ENCODE measurements around the gene POU5F1. TPM values are rescaled to one million over a fixed set of nuclear protein-coding genes. Genes with fewer than 3 reads are reported as not detected.

The POU5F1 gene
- total and polyA plus RNA-seq, 2 donors (not counting 1 experiment from before 2014, with no cell fraction given) = under 0.01 TPM; not detected in 1

- Histone ChIP-seq H3K4me1 (ENCODE audit: control insufficient read depth, extremely low read depth, insufficient read depth, low read length) (peaks cover 15% of the 10 kb centered on the region), H3K4me3 (replicated peaks in 1 of 4; ENCODE audit: control extremely low read depth in 1 of 4, insufficient read depth in 1 of 4, low read depth in 3 of 4, low read length in 4 of 4) (no peak overlapping the region), H3K9me3 (ENCODE audit: control insufficient read depth, insufficient read depth, low read depth, low read length) (no peaks in the 10 kb centered on the region), H3K9ac (ENCODE audit: insufficient read depth, low read length) (no peak overlapping the region), H3K27me3 (ENCODE audit: control insufficient read depth, insufficient read depth, low read length) (peaks cover under 1% of the 10 kb centered on the region), H3K4me2 (ENCODE audit: extremely low read depth, insufficient read depth, low read length) (no peak overlapping the region), H4K20me1 (ENCODE audit: control insufficient read depth, extremely low read depth, insufficient read depth, low read length) (no peaks in the 10 kb centered on the region), H3K79me2 (ENCODE audit: control insufficient read depth, insufficient read depth, low read length) (no peaks in the 10 kb centered on the region), H2AFZ (ENCODE audit: low read length) (no peak overlapping the region), H3K27ac (ENCODE audit: insufficient read depth, low read length) (no peak overlapping the region), H3K36me3 (ENCODE audit: control insufficient read depth, insufficient read depth, low read length) (no peaks in the 10 kb centered on the region)
- no peak for TF ChIP-seq CTCF (conservative IDR thresholded peaks at IDR 0.05 in 1 of 2, IDR thresholded peaks at IDR 0.05 in 1 of 2; ENCODE audit: low read depth in 1 of 2, low read length in 2 of 2)
- no peak for TF ChIP-seq EZH2 (IDR thresholded peaks at IDR 0.05; ENCODE audit: low read length, missing control alignments)
- no peak for DNase-seq (ENCODE audit: low read depth in 2 of 2)
Measured at GRCh38 chr6:31121131-31121790, 49.2 kb downstream of the POU5F1 start.

- Histone ChIP-seq H3K4me3 (replicated peaks in 1 of 4; ENCODE audit: control extremely low read depth in 1 of 4, insufficient read depth in 1 of 4, low read depth in 3 of 4, low read length in 4 of 4) (no peak within 1 kb of the TSS), H2AFZ (ENCODE audit: low read length) (no peak within 1 kb of the TSS), H3K27ac (ENCODE audit: insufficient read depth, low read length) (no peak within 1 kb of the TSS), H3K4me1 (ENCODE audit: control insufficient read depth, extremely low read depth, insufficient read depth, low read length) (peaks cover 14% of the 10 kb centered on the region), H3K4me2 (ENCODE audit: extremely low read depth, insufficient read depth, low read length) (no peak within 1 kb of the TSS), H3K9me3 (ENCODE audit: control insufficient read depth, insufficient read depth, low read depth, low read length) (no peaks in the 10 kb centered on the region), H4K20me1 (ENCODE audit: control insufficient read depth, extremely low read depth, insufficient read depth, low read length) (no peaks in the 10 kb centered on the region), H3K27me3 (ENCODE audit: control insufficient read depth, insufficient read depth, low read length) (no peaks in the 10 kb centered on the region), H3K36me3 (ENCODE audit: control insufficient read depth, insufficient read depth, low read length) (no peaks in the 10 kb centered on the region), H3K9ac (ENCODE audit: insufficient read depth, low read length) (no peak within 1 kb of the TSS), H3K79me2 (ENCODE audit: control insufficient read depth, insufficient read depth, low read length) (no peaks in the 10 kb centered on the region)
- TF ChIP-seq EZH2 (IDR thresholded peaks at IDR 0.05; ENCODE audit: low read length, missing control alignments) (no peak), CTCF (conservative IDR thresholded peaks at IDR 0.05 in 1 of 2, IDR thresholded peaks at IDR 0.05 in 1 of 2; ENCODE audit: low read depth in 1 of 2, low read length in 2 of 2) (no peak)
- no peak for DNase-seq (ENCODE audit: low read depth in 2 of 2)
Measured at GRCh38 chr6:31120151-31120915, 50.1 kb downstream of the POU5F1 start, which contains the start of gene CDSN. Gene CDSN (minus strand): TSS chr6:31120446. CDS start chr6:31120419, 27 bp downstream.

GRCh38 chr6:31118178-31118577 lies 52.3 kb downstream of the POU5F1 start:
- Histone ChIP-seq H4K20me1 (ENCODE audit: control insufficient read depth, extremely low read depth, insufficient read depth, low read length) (no peaks in the 10 kb centered on the region), H3K4me2 (ENCODE audit: extremely low read depth, insufficient read depth, low read length) (no peak overlapping the region), H3K4me1 (ENCODE audit: control insufficient read depth, extremely low read depth, insufficient read depth, low read length) (peaks cover 29% of the 10 kb centered on the region), H3K9ac (ENCODE audit: insufficient read depth, low read length) (no peak overlapping the region), H3K27me3 (ENCODE audit: control insufficient read depth, insufficient read depth, low read length) (no peaks in the 10 kb centered on the region), H3K27ac (ENCODE audit: insufficient read depth, low read length) (no peak overlapping the region), H3K36me3 (ENCODE audit: control insufficient read depth, insufficient read depth, low read length) (no peaks in the 10 kb centered on the region), H3K79me2 (ENCODE audit: control insufficient read depth, insufficient read depth, low read length) (no peaks in the 10 kb centered on the region), H3K4me3 (replicated peaks in 1 of 4; ENCODE audit: control extremely low read depth in 1 of 4, insufficient read depth in 1 of 4, low read depth in 3 of 4, low read length in 4 of 4) (no peak overlapping the region), H2AFZ (ENCODE audit: low read length) (no peak overlapping the region), H3K9me3 (ENCODE audit: control insufficient read depth, insufficient read depth, low read depth, low read length) (no peaks in the 10 kb centered on the region)
- TF ChIP-seq CTCF (conservative IDR thresholded peaks at IDR 0.05 in 1 of 2, IDR thresholded peaks at IDR 0.05 in 1 of 2; ENCODE audit: low read depth in 1 of 2, low read length in 2 of 2) = no peak
- TF ChIP-seq EZH2 (IDR thresholded peaks at IDR 0.05; ENCODE audit: low read length, missing control alignments) = no peak
- DNase-seq (ENCODE audit: low read depth in 2 of 2) = no peak

Measured in fibroblast of lung (primary cell).